Ishikawa (cell line): ENCODE measurements around the gene RAPGEF5.

ENCODE experiments used
- CEBPB ChIP-seq: IDR thresholded peaks from 2 replicates; pipeline ENCODE4 v1.6.1; 2012
- CREB1 ChIP-seq: IDR thresholded peaks from 2 replicates; pipeline ENCODE4 v1.6.1; 2012; ENCODE audit warnings: low read depth
- EGR1 ChIP-seq: IDR thresholded peaks from 2 replicates; pipeline ENCODE4 v1.6.1; 2012
- EP300 ChIP-seq: IDR thresholded peaks from 2 replicates; pipeline ENCODE4 v1.6.1; 2012; ENCODE audit warnings: borderline replicate concordance
- FOXM1 ChIP-seq: IDR thresholded peaks from 2 replicates; pipeline ENCODE4 v1.6.1; 2012; ENCODE audit warnings: low read depth, borderline replicate concordance
- MAX ChIP-seq: IDR thresholded peaks from 2 replicates; pipeline ENCODE4 v1.6.1; 2012
- NFIC ChIP-seq: IDR thresholded peaks from 2 replicates; pipeline ENCODE4 v1.6.1; 2012
- RAD21 ChIP-seq: IDR thresholded peaks from 2 replicates; pipeline ENCODE4 v1.6.1; 2012; ENCODE audit warnings: low read depth
- REST ChIP-seq: IDR thresholded peaks from 2 replicates; pipeline ENCODE4 v1.6.1; 2012; ENCODE audit warnings: low read depth, mild to moderate bottlenecking
- TAF1 ChIP-seq: IDR thresholded peaks from 2 replicates; pipeline ENCODE4 v1.6.1; 2012; ENCODE audit warnings: low read depth, mild to moderate bottlenecking
- TCF12 ChIP-seq: IDR thresholded peaks from 2 replicates; pipeline ENCODE4 v1.6.1; 2012; ENCODE audit warnings: low read depth
- TEAD4 ChIP-seq: IDR thresholded peaks from 2 replicates; pipeline ENCODE4 v1.6.1; 2012
- YY1 ChIP-seq: IDR thresholded peaks from 2 replicates; pipeline ENCODE4 v1.6.1; 2012; ENCODE audit warnings: low read depth
- ZBTB7A ChIP-seq: IDR thresholded peaks from 2 replicates; pipeline ENCODE4 v1.6.1; 2012; ENCODE audit warnings: low read depth
- TF ChIP-seq, protein P1 (sequence below): IDR thresholded peaks from 2 replicates; pipeline ENCODE4 v1.6.1; 2012

RAPGEF5 gene

DNA sequence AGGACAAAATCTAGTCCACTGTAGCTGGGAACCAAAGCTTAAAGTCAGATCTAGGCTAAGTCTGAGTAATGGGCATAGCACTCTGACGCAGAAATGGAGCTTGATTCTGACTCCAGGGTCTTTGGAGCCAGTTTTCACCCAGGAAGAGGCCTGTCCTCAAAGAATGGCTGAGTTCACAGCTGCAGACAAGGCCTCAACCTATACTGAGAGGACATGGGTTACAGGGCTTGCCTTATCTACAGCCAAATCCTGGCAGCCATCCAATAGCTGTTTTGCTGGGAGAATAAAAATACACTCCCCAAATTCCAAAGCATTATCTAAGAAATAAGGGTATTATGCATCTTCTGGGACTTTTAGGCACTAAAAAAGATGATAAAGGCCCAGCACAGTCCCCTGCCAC is 154.8 kb downstream of the RAPGEF5 start:
- no peak for TF ChIP-seq EP300
- TF ChIP-seq NFIC: 0 out of 2 replicates have a peak, but pooled peaks have one; percentile 13

DNA sequence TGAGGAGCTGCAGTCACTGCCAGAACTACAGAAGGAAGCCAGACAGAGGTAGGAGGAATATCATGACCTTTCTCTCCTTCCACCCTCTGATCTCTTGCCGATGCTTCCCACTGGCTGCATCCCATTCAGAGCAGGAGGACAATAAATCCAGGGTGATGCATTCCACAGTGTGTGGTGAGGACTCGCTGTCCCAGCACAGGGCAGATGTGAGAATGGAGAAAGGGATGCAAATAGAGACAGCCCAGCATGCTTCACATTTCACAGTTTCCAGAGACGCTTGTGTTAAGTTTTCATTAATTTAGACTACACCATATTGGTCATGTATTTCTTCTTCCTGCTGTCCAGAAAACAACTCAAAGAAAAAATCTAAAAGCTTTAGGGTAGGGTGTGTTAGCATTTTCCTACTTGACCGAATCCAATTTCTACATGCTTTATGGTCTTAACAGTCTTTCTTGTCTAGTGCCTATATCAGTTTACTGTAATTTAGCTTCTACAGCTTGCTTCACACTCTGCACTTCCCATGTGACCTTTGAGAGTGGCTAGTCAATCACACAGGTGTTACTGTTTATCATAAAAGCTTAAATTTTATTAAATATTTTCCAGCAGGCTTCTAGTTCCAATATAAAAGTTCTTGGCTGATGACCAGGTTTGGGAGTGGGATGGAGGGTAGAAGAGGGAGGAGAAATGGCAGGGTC is 155.6 kb downstream of the RAPGEF5 start:
- no peak for TF ChIP-seq EP300
- no peak for TF ChIP-seq TEAD4
- TF ChIP-seq TAF1: no peak
- no peak for TF ChIP-seq RAD21
- no peak for TF ChIP-seq ZBTB7A
- no peak for TF ChIP-seq MAX
- TF ChIP-seq CREB1: no peak
- no peak for TF ChIP-seq FOXM1

DNA sequence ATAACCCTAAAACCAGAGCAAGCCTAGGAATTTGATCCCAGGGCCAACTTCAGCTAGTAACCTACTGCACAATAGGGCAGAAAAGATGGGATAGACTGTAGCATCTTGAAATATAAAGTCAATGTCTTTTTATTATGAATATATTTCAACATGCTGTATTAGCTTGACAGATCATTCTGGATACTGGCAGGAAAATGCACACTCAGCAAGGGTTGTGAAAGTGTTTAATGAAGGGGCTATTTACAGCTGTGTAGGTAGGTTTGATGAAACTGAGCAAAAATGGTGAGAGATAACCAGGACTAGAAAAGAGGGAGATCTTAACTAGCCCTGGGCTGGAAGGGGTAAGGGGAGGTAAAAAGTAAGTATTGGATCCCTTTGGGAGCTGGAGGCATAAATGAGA is 156.2 kb downstream of the RAPGEF5 start:
- no peak for TF ChIP-seq TCF12
- TF ChIP-seq EP300: no peak
- no peak for TF ChIP-seq CEBPB
- no peak for TF ChIP-seq CREB1
- TF ChIP-seq, protein P1, sequence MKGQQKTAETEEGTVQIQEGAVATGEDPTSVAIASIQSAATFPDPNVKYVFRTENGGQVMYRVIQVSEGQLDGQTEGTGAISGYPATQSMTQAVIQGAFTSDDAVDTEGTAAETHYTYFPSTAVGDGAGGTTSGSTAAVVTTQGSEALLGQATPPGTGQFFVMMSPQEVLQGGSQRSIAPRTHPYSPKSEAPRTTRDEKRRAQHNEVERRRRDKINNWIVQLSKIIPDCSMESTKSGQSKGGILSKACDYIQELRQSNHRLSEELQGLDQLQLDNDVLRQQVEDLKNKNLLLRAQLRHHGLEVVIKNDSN: no peak
- no peak for TF ChIP-seq FOXM1
- TF ChIP-seq TAF1: no peak
- TF ChIP-seq TEAD4: no peak
- no peak for TF ChIP-seq ZBTB7A
- TF ChIP-seq REST: no peak
- TF ChIP-seq NFIC: no peak
- TF ChIP-seq EGR1: no peak
- no peak for TF ChIP-seq YY1
- TF ChIP-seq MAX: no peak
- TF ChIP-seq RAD21: no peak

GRCh38 chr7:22200238-22200637 is 156.7 kb downstream of the RAPGEF5 start:
- no peak for TF ChIP-seq TAF1
- no peak for TF ChIP-seq CREB1
- no peak for TF ChIP-seq TEAD4
- TF ChIP-seq NFIC: no peak
- no peak for TF ChIP-seq FOXM1
- no peak for TF ChIP-seq ZBTB7A
- TF ChIP-seq, protein P1: no peak
- no peak for TF ChIP-seq CEBPB
- no peak for TF ChIP-seq EP300
- TF ChIP-seq REST: no peak
- no peak for TF ChIP-seq EGR1
- TF ChIP-seq MAX: no peak
- no peak for TF ChIP-seq TCF12
- no peak for TF ChIP-seq YY1

DNA sequence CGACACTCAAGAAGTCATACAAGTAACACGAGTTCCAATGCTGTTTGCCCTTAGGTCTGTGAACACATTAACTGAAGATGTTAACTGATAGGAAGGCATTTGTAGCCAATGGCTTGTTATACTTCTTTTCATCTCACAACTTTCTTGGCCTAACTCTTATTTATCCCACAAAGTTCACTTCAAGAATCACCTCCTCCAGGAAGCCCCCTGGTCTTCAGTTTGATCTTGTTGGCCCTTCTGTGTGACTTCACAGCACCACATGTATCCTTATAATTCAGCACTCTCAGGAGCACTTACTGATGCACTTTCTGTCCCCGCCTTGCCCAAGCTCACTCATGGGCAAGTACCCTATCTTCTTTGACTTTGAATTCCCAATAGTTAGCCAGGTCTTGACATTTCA is 159.6 kb downstream of the RAPGEF5 start:
- TF ChIP-seq TEAD4 (no peak), FOXM1 (no peak), YY1 (no peak), TAF1 (no peak), EP300 (no peak), RAD21 (no peak), REST (no peak), ZBTB7A (no peak), NFIC (no peak), CEBPB (no peak), CREB1 (no peak), TCF12 (no peak), MAX (no peak), EGR1 (no peak)
- TF ChIP-seq, protein P1: no peak
